BJ (cell line): Measurements from ENCODE around the gene CAD. TPM values are rescaled to one million over a fixed set of nuclear protein-coding genes. Genes with fewer than 3 reads are reported as not detected.

Experiments
- CTCF ChIA-PET: fragments of 350-600 bp; formaldehyde crosslinking; extraction: SDS; loops from one replicate; lab custom pipeline; 2021; ENCODE audit warnings: antibody characterized with exemption, inconsistent platforms; lab: Yijun Ruan, JAX
- POLR2A ChIA-PET: fragments of 300-600 bp; sonication (Branson Sonifier 250); formaldehyde crosslinking; extraction: SDS; loops from one replicate; lab custom pipeline; 2021; ENCODE audit warnings: antibody characterized with exemption; lab: Charles Lee
- DNase-seq: peaks from one replicate; pipeline ENCODE4 v3.0.0-alpha.2; 2011; ENCODE audit warnings: low read depth
- H3K27me3 ChIP-seq: 2 replicates; pipeline ENCODE4 v1.6.0; 2011; ENCODE audit warnings: low read length; ENCODE audit not compliant: control insufficient read depth, insufficient read depth
- H3K36me3 ChIP-seq: 2 replicates; pipeline ENCODE4 v1.5.1; 2011; ENCODE audit warnings: low read length; ENCODE audit not compliant: control insufficient read depth, insufficient read depth
- H3K4me3 ChIP-seq: 2 replicates; pipeline ENCODE4 v1.5.1; 2011; ENCODE audit warnings: low read depth, mild to moderate bottlenecking, control low read depth, low read length
- polyA plus RNA-seq: library from polyadenylated mRNA; depleted of rRNA; stranded (reverse); fragments of >200 nt; gene quantifications from 2 replicates; pipeline ENCODE4 v1.2.3, GENCODE V29; 2011
- TF ChIP-seq, protein P1 (sequence below): IDR thresholded peaks from 2 replicates; pipeline ENCODE4 v1.5.1; 2011; ENCODE audit warnings: low read depth, mild to moderate bottlenecking, control low read depth, inconsistent platforms, low read length, moderate library complexity; ENCODE audit not compliant: insufficient read depth

The CAD gene
- polyA plus RNA-seq, 1 experiment: 26.6 TPM

DNA sequence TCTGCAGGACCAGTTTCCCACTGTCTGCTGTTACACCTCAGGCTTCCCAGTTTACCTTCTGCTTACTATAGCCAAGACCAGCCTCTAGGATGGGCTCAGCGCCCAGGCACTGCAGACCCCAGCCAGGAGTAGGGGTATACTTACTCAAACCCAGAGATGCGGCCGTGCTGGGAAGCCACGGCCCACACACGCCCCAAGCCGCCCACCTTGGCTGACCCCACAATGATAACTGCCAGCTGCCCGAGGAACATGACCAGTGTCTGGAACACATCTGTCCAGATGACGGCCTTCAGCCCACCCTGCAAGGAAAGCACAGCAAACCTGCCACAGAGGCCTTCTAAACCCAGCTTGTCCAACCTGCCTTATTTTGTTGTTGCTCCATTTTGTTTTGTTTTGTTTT, 12.0 kb upstream of the CAD start:
- H3K36me3 ChIP-seq: peaks cover 20% of the 10 kb centered on the region
- CTCF ChIA-PET: interaction anchor here (1.2 to 1.8 kb wide), 3 partner anchors 8 to 14 kb away, joined by 3 to 7 read pairs (median 4); no protein-coding TSS in a partner anchor
- no peaks in the 10 kb centered on the region for H3K27me3 ChIP-seq

DNA sequence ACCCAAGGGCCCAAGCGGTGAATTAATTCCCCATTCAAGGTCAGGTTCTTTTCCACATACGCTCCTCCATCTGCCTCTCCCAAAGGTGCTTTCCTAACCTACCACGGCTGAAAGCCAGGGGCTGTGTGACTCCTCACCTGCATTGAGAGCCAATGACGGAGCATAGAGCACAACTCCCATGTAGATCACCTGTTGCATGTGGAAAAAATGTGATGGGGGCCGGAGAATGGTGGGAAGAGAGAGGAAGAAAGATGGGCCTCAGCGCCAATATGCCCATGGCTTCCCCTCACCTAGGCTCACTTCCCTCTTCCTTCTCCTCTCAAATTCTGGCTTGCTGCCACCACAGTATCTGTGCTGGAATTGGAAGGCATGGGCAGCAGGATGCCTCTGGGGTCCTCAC, 10.8 kb upstream of the CAD start:
- TF ChIP-seq, protein P1, sequence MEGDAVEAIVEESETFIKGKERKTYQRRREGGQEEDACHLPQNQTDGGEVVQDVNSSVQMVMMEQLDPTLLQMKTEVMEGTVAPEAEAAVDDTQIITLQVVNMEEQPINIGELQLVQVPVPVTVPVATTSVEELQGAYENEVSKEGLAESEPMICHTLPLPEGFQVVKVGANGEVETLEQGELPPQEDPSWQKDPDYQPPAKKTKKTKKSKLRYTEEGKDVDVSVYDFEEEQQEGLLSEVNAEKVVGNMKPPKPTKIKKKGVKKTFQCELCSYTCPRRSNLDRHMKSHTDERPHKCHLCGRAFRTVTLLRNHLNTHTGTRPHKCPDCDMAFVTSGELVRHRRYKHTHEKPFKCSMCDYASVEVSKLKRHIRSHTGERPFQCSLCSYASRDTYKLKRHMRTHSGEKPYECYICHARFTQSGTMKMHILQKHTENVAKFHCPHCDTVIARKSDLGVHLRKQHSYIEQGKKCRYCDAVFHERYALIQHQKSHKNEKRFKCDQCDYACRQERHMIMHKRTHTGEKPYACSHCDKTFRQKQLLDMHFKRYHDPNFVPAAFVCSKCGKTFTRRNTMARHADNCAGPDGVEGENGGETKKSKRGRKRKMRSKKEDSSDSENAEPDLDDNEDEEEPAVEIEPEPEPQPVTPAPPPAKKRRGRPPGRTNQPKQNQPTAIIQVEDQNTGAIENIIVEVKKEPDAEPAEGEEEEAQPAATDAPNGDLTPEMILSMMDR: no peak
- Histone ChIP-seq H3K4me3 (no peak overlapping the region), H3K27me3 (no peaks in the 10 kb centered on the region), H3K36me3 (peaks cover 17% of the 10 kb centered on the region)
- ChIA-PET CTCF (interaction anchor here (1.2 to 1.3 kb wide), 3 partner anchors 10 to 97 kb away, joined by 3 to 4 read pairs (median 3); no protein-coding TSS in a partner anchor), POLR2A (no interaction called here)
- no peak for DNase-seq

More for the DNA sequence above, 12.0 kb upstream of the CAD start:
- TF ChIP-seq, protein P1: no peak
- H3K4me3 ChIP-seq: no peak overlapping the region
- DNase-seq: no peak
- POLR2A ChIA-PET: no interaction called here

DNA sequence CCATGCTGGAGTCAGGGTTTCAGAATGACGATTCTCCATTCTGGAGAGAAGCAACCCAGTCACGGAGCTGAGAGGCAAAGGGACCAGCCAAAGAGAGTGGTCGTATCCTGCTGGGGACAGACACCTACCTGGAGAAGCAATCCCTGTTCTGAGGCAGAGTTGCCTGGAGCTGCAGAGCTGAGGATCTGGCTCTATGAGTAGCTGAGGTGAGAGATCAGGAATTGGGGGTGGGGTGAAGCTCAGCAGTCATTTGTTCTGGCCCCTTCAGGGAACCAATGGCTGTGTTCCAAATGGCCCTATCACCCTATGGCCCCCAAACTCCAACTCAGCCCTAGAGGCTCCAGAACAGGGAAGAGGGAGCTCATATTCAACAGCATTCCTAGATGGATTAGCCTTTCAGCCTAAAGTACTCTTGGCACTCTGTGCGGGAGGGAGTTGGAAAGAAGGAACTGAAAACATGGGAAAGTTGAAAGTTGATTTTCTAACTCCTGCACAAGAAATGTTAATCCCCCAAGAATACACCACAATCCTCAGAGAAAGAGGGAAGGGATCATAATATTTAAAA, 8.6 kb upstream of the CAD start:
- TF ChIP-seq, protein P1: no peak
- ChIA-PET POLR2A (no interaction called here), CTCF (interaction anchor here (0.9 kb wide), 1 partner anchor 14 kb away, joined by 3 read pairs; no protein-coding TSS in a partner anchor)
- H3K27me3 ChIP-seq: no peaks in the 10 kb centered on the region
- H3K36me3 ChIP-seq: peaks cover 11% of the 10 kb centered on the region
- no peak for DNase-seq
- H3K4me3 ChIP-seq: no peak overlapping the region

DNA sequence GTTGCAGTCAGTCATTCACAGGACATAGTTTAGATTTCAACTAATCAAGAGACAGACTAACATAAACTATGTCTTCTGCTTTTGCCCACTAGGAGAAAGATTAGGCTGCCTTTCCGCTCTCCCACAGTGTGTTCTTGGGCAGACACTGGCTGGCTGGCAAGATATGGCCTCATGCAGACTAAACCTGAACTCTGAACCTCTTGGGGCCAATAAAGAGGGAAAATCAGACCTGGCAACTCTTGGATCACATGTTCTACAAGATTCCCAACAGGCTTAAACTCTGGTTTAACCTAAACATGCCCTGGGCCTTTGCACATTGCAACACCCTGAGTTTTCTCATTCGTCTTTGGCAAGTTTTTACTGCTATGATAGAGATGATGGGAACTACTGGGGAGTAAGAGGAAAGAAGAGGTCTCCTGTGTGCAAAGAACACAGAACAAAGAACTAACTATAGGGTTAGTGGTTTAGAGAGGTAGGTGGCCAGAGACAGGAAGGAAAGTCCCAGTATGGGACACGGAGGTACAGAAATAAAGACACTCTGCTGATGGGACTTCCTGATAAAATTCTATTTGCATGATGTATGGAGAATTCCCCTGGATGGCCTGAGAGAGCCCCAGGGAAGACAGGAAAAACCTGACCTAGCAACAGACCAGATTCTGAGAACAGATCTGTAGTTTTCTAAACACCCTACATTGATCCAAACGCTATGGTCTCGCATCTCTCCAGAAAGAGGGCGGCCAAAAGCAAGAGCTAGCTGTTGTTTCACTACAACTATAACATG, 7.4 kb upstream of the CAD start:
- TF ChIP-seq, protein P1: no peak
- ChIA-PET CTCF (no interaction called here), POLR2A (no interaction called here)
- DNase-seq: no peak
- H3K27me3 ChIP-seq: no peaks in the 10 kb centered on the region
- H3K36me3 ChIP-seq: peaks cover 11% of the 10 kb centered on the region
- H3K4me3 ChIP-seq: no peak overlapping the region
